A549 (cell line): ENCODE data around the gene RAB29. TPM values are rescaled to one million over a fixed set of nuclear protein-coding genes. Genes with fewer than 3 reads are reported as not detected.

Source experiments
- ATAC-seq, 2 experiments: fragments of 200-7000 bp in 1 of 2; fragments of >200 bp in 1 of 2; cut with Nextera tagmentation in 1 of 2; cut with Tn5 transposase in 1 of 2; 3 replicates each; pipeline versions ENCODE4 v1.8.0 to v1.9.1; 2018 to 2020; ENCODE audit warnings: mild to moderate bottlenecking in 1 of 2, moderate library complexity in 1 of 2
- CTCF ChIA-PET: fragments of 300-600 bp; sonication (Branson Sonifier 250); formaldehyde crosslinking; extraction: SDS; loops from one replicate; lab custom pipeline; 2021; ENCODE audit warnings: antibody characterized with exemption, inconsistent platforms; lab: Yijun Ruan, JAX
- POLR2A ChIA-PET: fragments of 350-600 bp; formaldehyde crosslinking; extraction: SDS; loops from one replicate; lab custom pipeline; 2021; ENCODE audit warnings: antibody characterized with exemption, inconsistent platforms; lab: Yijun Ruan, JAX
- DNase-seq, 2 experiments: peaks; one replicate each; pipeline versions ENCODE4 v3.0.0 to v3.0.0-alpha.2; 2011 to 2016; ENCODE audit warnings: low read depth in 1 of 2, low spot score in 1 of 2
- FAIRE-seq: peaks from 2 replicates; lab custom pipeline; 2011; peaks lifted over from hg19 to GRCh38; lab: Jason Lieb, UNC
- H3K27ac ChIP-seq, 2 experiments: fragments of >200 bp; sonication (Bioruptor Twin); formaldehyde crosslinking; 3 replicates each; pipeline ENCODE4 v1.5.1; 2016 to 2017
- H3K4me1 ChIP-seq: fragments of >200 bp; sonication (Bioruptor Twin); formaldehyde crosslinking; 3 replicates; pipeline ENCODE4 v1.6.1; 2016
- H3K4me2 ChIP-seq: fragments of >200 bp; sonication (Bioruptor Twin); formaldehyde crosslinking; 3 replicates; pipeline ENCODE4 v1.6.1; 2016
- H3K4me3 ChIP-seq: fragments of >200 bp; sonication (Bioruptor Twin); formaldehyde crosslinking; 3 replicates; pipeline ENCODE4 v1.5.1; 2016
- H3K9me3 ChIP-seq: fragments of >200 bp; sonication (Bioruptor Twin); formaldehyde crosslinking; 3 replicates; pipeline ENCODE4 v1.6.1; 2016
- CBX8 ChIP-seq: fragments of 200-600 bp; sonication (generic); IDR thresholded peaks from 2 replicates; pipeline ENCODE4 v1.6.1; 2016
- CEBPB ChIP-seq, 2 experiments: fragments of >200 bp in 1 of 2; sonication (Bioruptor Twin) in 1 of 2; formaldehyde crosslinking in 1 of 2; IDR thresholded peaks; 2 replicates each; pipeline ENCODE4 v1.6.1; 2012 to 2016
- CTCF ChIP-seq: fragments of >200 bp; sonication (Bioruptor Twin); formaldehyde crosslinking; IDR thresholded peaks from 3 replicates; pipeline ENCODE4 v1.5.1; 2016
- EHMT2 ChIP-seq: fragments of 200-600 bp; sonication (generic); IDR thresholded peaks from 2 replicates; pipeline ENCODE4 v1.6.1; 2016; ENCODE audit warnings: antibody characterized with exemption, low read depth, mild to moderate bottlenecking, moderate library complexity
- EP300 ChIP-seq, 2 experiments: fragments of >200 bp; sonication (Bioruptor Twin); formaldehyde crosslinking; IDR thresholded peaks; 2 replicates in 1 of 2; 3 replicates in 1 of 2; pipeline ENCODE4 v1.6.1; 2016 to 2017
- ESRRA ChIP-seq: fragments of 150-350 bp; IDR thresholded peaks from 2 replicates; pipeline ENCODE4 v1.6.1; 2014; ENCODE audit warnings: mild to moderate bottlenecking, low read length, borderline replicate concordance
- FOSL2 ChIP-seq, 2 experiments: fragments of 450-650 bp in 1 of 2; fragments of >200 bp in 1 of 2; sonication (Bioruptor Twin) in 1 of 2; formaldehyde crosslinking; IDR thresholded peaks; 2 replicates each; pipeline versions ENCODE4 v1.5.0 to v1.6.1; 2016 to 2020; ENCODE audit warnings: mild to moderate bottlenecking in 1 of 2, moderate library complexity in 1 of 2
- FOXS1 ChIP-seq: fragments of 250-450 bp; sonication (Bioruptor Pico); IDR thresholded peaks from 2 replicates; pipeline ENCODE4 v1.5.0; 2020; ENCODE audit warnings: mild to moderate bottlenecking, moderate library complexity
- HEYL ChIP-seq: fragments of 250-450 bp; sonication (Bioruptor Pico); IDR thresholded peaks from 2 replicates; pipeline ENCODE4 v1.8.0; 2021; ENCODE audit warnings: mild to moderate bottlenecking, moderate library complexity
- HOXA7 ChIP-seq: fragments of 250-450 bp; sonication (Bioruptor Pico); IDR thresholded peaks from 2 replicates; pipeline ENCODE4 v1.5.0; 2020; ENCODE audit warnings: mild to moderate bottlenecking, moderate library complexity
- HOXB5 ChIP-seq: fragments of 250-450 bp; sonication (Bioruptor Pico); IDR thresholded peaks from 2 replicates; pipeline ENCODE4 v1.5.0; 2020; ENCODE audit warnings: mild to moderate bottlenecking, moderate library complexity
- KDM1A ChIP-seq: fragments of 200-600 bp; sonication (generic); IDR thresholded peaks from 2 replicates; pipeline ENCODE4 v1.6.1; 2016; ENCODE audit warnings: low read depth, mild to moderate bottlenecking
- KDM5A ChIP-seq: fragments of 200-600 bp; sonication (generic); IDR thresholded peaks from 2 replicates; pipeline ENCODE4 v1.6.1; 2016; ENCODE audit warnings: antibody characterized with exemption, mild to moderate bottlenecking
- MAFK ChIP-seq: fragments of 450-650 bp; IDR thresholded peaks from 2 replicates; pipeline ENCODE4 v1.6.1; 2014; ENCODE audit not compliant: partially characterized antibody
- MAZ ChIP-seq: fragments of 150-350 bp; IDR thresholded peaks from 2 replicates; pipeline ENCODE4 v1.6.1; 2014; ENCODE audit warnings: antibody characterized with exemption, low read depth, low read length, borderline replicate concordance
- PHF8 ChIP-seq: fragments of 200-600 bp; sonication (generic); IDR thresholded peaks from 2 replicates; pipeline ENCODE4 v1.6.1; 2016; ENCODE audit warnings: low read depth, mild to moderate bottlenecking, antibody characterized with exemption, moderate library complexity, borderline replicate concordance
- POLR2A ChIP-seq: IDR thresholded peaks from 2 replicates; pipeline ENCODE4 v1.6.1; 2012; ENCODE audit warnings: mild to moderate bottlenecking, low read length
- RCOR1 ChIP-seq: fragments of 150-350 bp; IDR thresholded peaks from 2 replicates; pipeline ENCODE4 v1.6.1; 2014; ENCODE audit warnings: antibody characterized with exemption, low read length, low read depth
- RFX5 ChIP-seq: fragments of 450-650 bp; IDR thresholded peaks from 2 replicates; pipeline ENCODE4 v1.7.1; 2014; ENCODE audit warnings: antibody characterized with exemption, mild to moderate bottlenecking, moderate library complexity
- RNF2 ChIP-seq: fragments of 200-600 bp; sonication (generic); IDR thresholded peaks from 2 replicates; pipeline ENCODE4 v1.6.1; 2016; ENCODE audit warnings: low read depth, mild to moderate bottlenecking, antibody characterized with exemption, moderate library complexity, borderline replicate concordance
- SREBF2 ChIP-seq: fragments of 450-650 bp; IDR thresholded peaks from 2 replicates; pipeline ENCODE4 v1.6.1; 2014; ENCODE audit warnings: mild to moderate bottlenecking, moderate library complexity
- TP53 ChIP-seq: fragments of 250-450 bp; sonication (Bioruptor Pico); IDR thresholded peaks from 2 replicates; pipeline ENCODE4 v1.5.0; 2021; ENCODE audit warnings: mild to moderate bottlenecking, moderate library complexity
- ZNF302 ChIP-seq: fragments of 250-450 bp; sonication (Bioruptor Pico); IDR thresholded peaks from 2 replicates; pipeline ENCODE4 v1.9.0; 2021; ENCODE audit warnings: inconsistent platforms, mild to moderate bottlenecking, moderate library complexity
- WGBS: methylation state at CpG from one replicate; pipeline ENCODE4 v1.1.6; 2017; ENCODE audit errors: missing lambda C conversion rate; 5-methylcytosine and 5-hydroxymethylcytosine counted together
- polyA plus RNA-seq, 4 experiments: library from polyadenylated mRNA; depleted of rRNA in 3 of 4; stranded (reverse); fragments of >200 nt; fragmentation: RNase III in 1 of 4; extraction: RNeasy Plus Mini Kit Qiagen cat#74134 plus additional on column Dnase treatment in 1 of 4; gene quantifications; 2 replicates in 3 of 4; 3 replicates in 1 of 4; pipeline ENCODE4 v1.2.3, GENCODE V29; 2011 to 2017
- TF ChIP-seq, protein P1 (sequence below): fragments of >200 bp; sonication (Bioruptor Twin); formaldehyde crosslinking; IDR thresholded peaks from 2 replicates; pipeline ENCODE4 v1.6.1; 2016
- TF ChIP-seq, protein P2 (sequence below): fragments of 150-350 bp; IDR thresholded peaks from 2 replicates; pipeline ENCODE4 v1.6.1; 2014; ENCODE audit warnings: low read depth, mild to moderate bottlenecking, low read length

RAB29 gene
- polyA plus RNA-seq, 2 of the 4 experiments (the other 2 are of a cell fraction), result 9.8 to 17.9 TPM

DNA sequence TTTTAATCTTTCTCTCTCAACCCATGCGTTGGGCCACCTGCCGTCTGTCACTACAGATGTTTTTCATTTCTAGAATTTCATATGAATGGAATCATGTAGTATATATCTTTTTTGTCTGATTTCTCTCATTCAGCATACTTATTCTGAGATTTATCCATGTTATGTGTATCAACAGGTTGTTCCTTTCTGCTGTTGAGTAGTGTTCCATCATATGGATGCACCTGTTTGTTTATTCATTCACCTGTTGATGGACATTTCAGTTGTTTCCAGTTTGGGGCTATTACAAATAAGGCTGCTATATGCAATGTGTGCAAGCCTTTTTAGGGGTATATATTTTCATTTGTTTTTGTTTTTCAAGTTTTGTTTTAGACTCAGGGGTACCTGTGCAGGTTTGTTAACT, 47.1 kb upstream of the RAB29 start:
- POLR2A ChIA-PET, result no interaction called here
- WGBS, result 91% methylated on average over 2 of the region's 2 CpGs

DNA sequence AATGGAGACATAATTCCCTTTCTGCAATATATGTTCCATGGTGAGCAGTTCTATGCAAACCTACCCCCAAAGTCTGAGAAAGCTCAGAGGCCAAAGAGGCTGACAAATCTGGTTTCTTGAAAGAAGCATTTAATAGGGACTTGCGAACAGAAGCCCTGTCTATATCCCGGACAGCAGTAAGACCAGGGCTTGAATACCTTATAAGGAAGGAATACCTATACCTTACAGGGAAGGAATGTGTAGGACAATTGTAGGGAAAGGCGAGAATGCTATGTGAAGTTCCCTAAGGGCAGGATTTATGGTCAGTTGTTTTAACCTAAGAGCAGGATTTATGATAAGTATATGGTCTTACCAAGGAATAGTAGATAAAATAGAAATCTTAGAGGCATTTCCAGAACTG, 42.7 kb upstream of the RAB29 start:
- 92% methylated on average over 3 of the region's 3 CpGs for WGBS
- POLR2A ChIA-PET, result no interaction called here
- no peak for TF ChIP-seq KDM1A
- TF ChIP-seq POLR2A, result no peak
- no peak for TF ChIP-seq SREBF2
- no peak for TF ChIP-seq RNF2
- no peak for TF ChIP-seq CEBPB (IDR thresholded peaks at IDR 0.05)
- no peak for TF ChIP-seq TP53 (CRISPR knock-in tag)
- TF ChIP-seq KDM5A, result no peak
- no peak for TF ChIP-seq RFX5
- TF ChIP-seq FOSL2 (IDR thresholded peaks at IDR 0.05), result no peak
- TF ChIP-seq FOSL2 (CRISPR knock-in tag; IDR thresholded peaks at IDR 0.05), result no peak
- TF ChIP-seq FOXS1, result no peak
- TF ChIP-seq RCOR1, result no peak
- no peak for TF ChIP-seq CTCF
- TF ChIP-seq ESRRA, result no peak
- H3K27ac ChIP-seq, result no peak overlapping the region
- FAIRE-seq (no peak), DNase-seq (no peak), ATAC-seq (no peak)
- H3K4me2 ChIP-seq, result no peak overlapping the region
- no peak overlapping the region for H3K4me3 ChIP-seq
- no peaks in the 10 kb centered on the region for H3K9me3 ChIP-seq
- peaks cover 8% of the 10 kb centered on the region for H3K4me1 ChIP-seq
- CTCF ChIA-PET, result interaction anchor here (1.6 to 1.7 kb wide), 2 partner anchors 26 to 159 kb away, joined by 4 to 5 read pairs; no protein-coding TSS in a partner anchor

More for the DNA sequence above, 47.1 kb upstream of the RAB29 start:
- CTCF ChIA-PET, result interaction anchor here (1.5 to 1.9 kb wide), 2 partner anchors 97 to 155 kb away, joined by 4 to 5 read pairs; no protein-coding TSS in a partner anchor
- DNase-seq (no peak), FAIRE-seq (no peak), ATAC-seq (no peak)
- no peak overlapping the region for H3K4me3 ChIP-seq
- H3K4me1 ChIP-seq, result no peaks in the 10 kb centered on the region
- TF ChIP-seq KDM1A, result no peak
- no peak for TF ChIP-seq HOXA7 (CRISPR knock-in tag)
- TF ChIP-seq CBX8, result no peak
- no peak for TF ChIP-seq ESRRA
- no peak for TF ChIP-seq EHMT2
- TF ChIP-seq FOSL2 (IDR thresholded peaks at IDR 0.05), result no peak
- no peak for TF ChIP-seq FOSL2 (CRISPR knock-in tag; IDR thresholded peaks at IDR 0.05)
- TF ChIP-seq MAZ, result no peak
- no peak for TF ChIP-seq RNF2
- no peak for TF ChIP-seq MAFK
- TF ChIP-seq HOXB5 (CRISPR knock-in tag), result no peak
- TF ChIP-seq HEYL (CRISPR knock-in tag), result no peak
- TF ChIP-seq ZNF302, result no peak
- TF ChIP-seq, protein P1, sequence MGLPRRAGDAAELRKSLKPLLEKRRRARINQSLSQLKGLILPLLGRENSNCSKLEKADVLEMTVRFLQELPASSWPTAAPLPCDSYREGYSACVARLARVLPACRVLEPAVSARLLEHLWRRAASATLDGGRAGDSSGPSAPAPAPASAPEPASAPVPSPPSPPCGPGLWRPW, result no peak
- no peak for TF ChIP-seq PHF8
- no peak for TF ChIP-seq EP300 (IDR thresholded peaks at IDR 0.05)
- TF ChIP-seq, protein P2, sequence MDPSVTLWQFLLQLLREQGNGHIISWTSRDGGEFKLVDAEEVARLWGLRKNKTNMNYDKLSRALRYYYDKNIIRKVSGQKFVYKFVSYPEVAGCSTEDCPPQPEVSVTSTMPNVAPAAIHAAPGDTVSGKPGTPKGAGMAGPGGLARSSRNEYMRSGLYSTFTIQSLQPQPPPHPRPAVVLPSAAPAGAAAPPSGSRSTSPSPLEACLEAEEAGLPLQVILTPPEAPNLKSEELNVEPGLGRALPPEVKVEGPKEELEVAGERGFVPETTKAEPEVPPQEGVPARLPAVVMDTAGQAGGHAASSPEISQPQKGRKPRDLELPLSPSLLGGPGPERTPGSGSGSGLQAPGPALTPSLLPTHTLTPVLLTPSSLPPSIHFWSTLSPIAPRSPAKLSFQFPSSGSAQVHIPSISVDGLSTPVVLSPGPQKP, result no peak
- no peak for TF ChIP-seq FOXS1
- no peak overlapping the region for H3K27ac ChIP-seq
- no peaks in the 10 kb centered on the region for H3K9me3 ChIP-seq
- no peak overlapping the region for H3K4me2 ChIP-seq
